GM12801 (cell line): ENCODE results near the gene AGO1.

Experiments
- CTCF ChIP-seq: IDR thresholded peaks from one replicate; pipeline ENCODE4 v1.5.1; 2011; ENCODE audit warnings: control low read depth; ENCODE audit not compliant: insufficient read length; ENCODE audit errors: extremely low read depth

The AGO1 gene

DNA sequence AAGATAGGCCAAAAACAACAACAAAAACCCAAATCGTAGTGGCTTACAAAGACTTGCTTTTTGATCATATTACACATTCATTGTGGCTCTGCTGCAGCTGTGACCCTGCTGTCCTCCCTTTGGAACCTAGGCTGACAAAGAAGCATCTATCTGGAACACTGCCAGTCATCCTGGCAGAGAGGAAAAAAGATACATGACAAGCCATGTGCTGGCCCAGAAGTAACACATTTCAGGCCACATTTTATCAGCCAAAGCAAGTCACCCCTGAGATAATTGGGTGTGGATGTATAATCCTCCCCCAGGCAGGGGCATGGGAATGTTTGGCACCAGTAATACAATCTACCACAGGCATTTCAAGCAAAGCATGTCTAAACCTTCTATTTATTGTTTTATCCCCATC is 37.2 kb upstream of the AGO1 start:
- no peak for TF ChIP-seq CTCF

DNA sequence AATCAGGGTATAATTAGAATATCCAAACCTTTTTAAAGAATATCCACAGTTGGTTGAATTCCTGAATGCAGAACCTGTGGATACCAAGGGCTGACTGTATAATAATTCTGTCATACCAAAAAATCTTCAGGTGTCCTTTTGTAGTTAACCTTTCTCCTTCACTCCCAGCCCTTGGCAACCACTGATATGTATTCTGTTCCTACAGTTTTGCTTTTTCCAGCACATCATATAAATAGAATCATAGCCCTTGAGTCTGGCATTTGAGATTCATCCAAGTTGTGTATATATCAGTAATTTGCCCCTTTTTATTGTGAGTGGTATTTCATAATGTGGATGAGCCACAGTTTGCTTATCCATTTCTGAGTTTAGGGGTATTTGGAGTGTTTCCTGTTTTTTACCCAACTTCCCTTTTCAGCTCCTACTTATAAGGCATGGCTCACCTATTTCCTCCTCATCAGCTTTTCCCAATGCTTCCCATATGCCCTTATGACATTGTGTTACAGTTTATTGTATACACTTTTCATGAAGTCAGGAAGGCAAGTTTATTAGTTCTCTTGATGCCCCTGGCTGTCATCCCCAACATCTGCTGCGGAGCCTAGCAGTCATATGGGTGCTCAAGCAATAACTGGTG is 35.0 kb upstream of the AGO1 start:
- no peak for TF ChIP-seq CTCF

DNA sequence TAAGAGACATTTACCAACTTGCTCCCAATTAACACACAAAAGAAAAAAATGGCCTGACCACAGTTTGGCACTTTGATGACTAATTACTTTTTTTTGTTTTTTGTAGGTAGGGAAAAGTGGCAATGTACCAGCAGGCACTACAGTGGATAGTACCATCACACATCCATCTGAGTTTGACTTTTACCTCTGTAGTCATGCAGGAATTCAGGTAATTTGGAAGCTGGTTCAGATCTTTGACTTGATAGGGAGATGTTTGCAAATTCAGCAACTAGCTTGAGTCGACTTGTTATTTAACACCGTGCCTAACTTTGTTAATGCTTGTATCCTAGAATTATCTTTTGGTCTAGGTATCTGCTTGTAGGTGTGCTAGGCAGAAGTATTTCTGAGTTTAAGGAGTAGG is 33.0 kb upstream of the AGO1 start:
- TF ChIP-seq CTCF = no peak

- no peak for TF ChIP-seq CTCF
These were observed 32.3 kb upstream of the AGO1 start for GRCh38 chr1:35850716-35851115.

- no peak for TF ChIP-seq CTCF
These were observed 31.7 kb upstream of the AGO1 start for GRCh38 chr1:35851132-35851869.

- TF ChIP-seq CTCF = no peak
These were observed 30.8 kb upstream of the AGO1 start for GRCh38 chr1:35852241-35852640.

DNA sequence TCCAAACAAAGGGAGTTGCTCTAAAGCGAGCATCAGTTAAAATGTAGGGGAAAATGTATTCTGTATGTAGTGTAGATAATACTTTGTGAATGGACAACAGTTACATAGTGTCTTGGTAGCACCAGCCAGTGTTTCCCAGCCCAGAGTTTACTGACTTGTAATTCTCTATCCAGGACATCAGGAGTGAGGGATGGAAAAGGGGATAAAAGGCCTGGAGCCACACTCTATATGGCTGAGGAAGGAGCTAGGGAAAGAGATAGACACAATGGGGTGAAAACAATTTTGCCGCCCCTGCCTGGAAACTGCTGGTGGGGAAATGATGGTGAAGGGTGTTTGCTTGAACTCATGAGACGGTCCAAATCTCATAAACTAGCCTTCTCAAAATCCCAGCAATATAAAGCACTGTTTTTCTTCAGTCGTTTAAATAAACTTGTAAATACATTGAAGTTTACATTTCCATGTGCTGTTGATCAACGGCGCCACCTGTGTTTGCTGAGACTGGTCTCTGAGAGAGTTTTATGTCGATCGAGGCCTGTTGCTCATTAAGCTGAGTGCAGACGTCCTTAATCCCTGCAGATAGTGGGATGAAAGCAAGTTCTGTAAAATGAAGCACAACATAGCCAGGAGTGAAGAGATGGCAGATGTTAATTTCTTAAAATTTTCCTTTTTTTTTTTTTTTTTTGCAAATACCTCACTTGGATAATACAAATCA is 27.9 kb upstream of the AGO1 start:
- no peak for TF ChIP-seq CTCF
